ENCODE measurements around the gene ABCA6.
A peak's percentile ranks its signal among the peaks of the same experiment; 100 is the strongest.

Gene ABCA6

GRCh38 chr17:69058165-69058564 is 83.5 kb downstream of the ABCA6 start:
- H3K36me3 ChIP-seq = no peaks in the 10 kb centered on the region
- no peaks in the 10 kb centered on the region for H3K27me3 ChIP-seq (ENCODE audit: insufficient read depth, low read depth, severe bottlenecking)
- peak; percentile 49; the same call in 1 of the 2 replicates for TF ChIP-seq CTCF (IDR thresholded peaks at IDR 0.05; ENCODE audit: low read depth, low read length)
- H3K4me3 ChIP-seq (ENCODE audit: low read depth, low read length) = no peak overlapping the region
- peaks cover 4% of the 10 kb centered on the region for H3K9me3 ChIP-seq (ENCODE audit: severe bottlenecking)
- H3K27ac ChIP-seq = no peak overlapping the region
- no peak for DNase-seq

GRCh38 chr17:69057280-69057679 is 84.4 kb downstream of the ABCA6 start:
- H3K36me3 ChIP-seq = no peaks in the 10 kb centered on the region
- H3K27me3 ChIP-seq (ENCODE audit: insufficient read depth, low read depth, severe bottlenecking) = no peaks in the 10 kb centered on the region
- H3K27ac ChIP-seq = no peak overlapping the region
- H3K4me3 ChIP-seq (ENCODE audit: low read depth, low read length) = no peak overlapping the region
- no peak for DNase-seq
- TF ChIP-seq CTCF (IDR thresholded peaks at IDR 0.05; ENCODE audit: low read depth, low read length) = no peak
- H3K9me3 ChIP-seq (ENCODE audit: severe bottlenecking) = peaks cover 4% of the 10 kb centered on the region

- H3K36me3 ChIP-seq = no peaks in the 10 kb centered on the region
- TF ChIP-seq CTCF (IDR thresholded peaks at IDR 0.05; ENCODE audit: low read depth, low read length) = no peak
- no peaks in the 10 kb centered on the region for H3K27me3 ChIP-seq (ENCODE audit: insufficient read depth, low read depth, severe bottlenecking)
- H3K4me3 ChIP-seq (ENCODE audit: low read depth, low read length) = no peak overlapping the region
- no peak overlapping the region for H3K27ac ChIP-seq
- no peak for DNase-seq
- peaks cover 4% of the 10 kb centered on the region for H3K9me3 ChIP-seq (ENCODE audit: severe bottlenecking)
These were observed 85.4 kb downstream of the ABCA6 start for GRCh38 chr17:69056179-69056823.

GRCh38 chr17:69055334-69055733 is 86.4 kb downstream of the ABCA6 start:
- Histone ChIP-seq H3K4me3 (ENCODE audit: low read depth, low read length) (no peak overlapping the region), H3K36me3 (no peaks in the 10 kb centered on the region), H3K9me3 (ENCODE audit: severe bottlenecking) (peaks cover 4% of the 10 kb centered on the region), H3K27ac (no peak overlapping the region), H3K27me3 (ENCODE audit: insufficient read depth, low read depth, severe bottlenecking) (no peaks in the 10 kb centered on the region)
- TF ChIP-seq CTCF (IDR thresholded peaks at IDR 0.05; ENCODE audit: low read depth, low read length) = no peak
- DNase-seq = no peak

GRCh38 chr17:69050999-69051775 is 90.5 kb downstream of the ABCA6 start:
- no peak overlapping the region for H3K27ac ChIP-seq

More at GRCh38 chr17:69050999-69051775, 90.5 kb downstream of the ABCA6 start:
- Histone ChIP-seq H3K4me3 (ENCODE audit: low read depth, low read length) (no peak overlapping the region), H3K27me3 (ENCODE audit: insufficient read depth, low read depth, severe bottlenecking) (no peaks in the 10 kb centered on the region), H3K9me3 (ENCODE audit: severe bottlenecking) (no peaks in the 10 kb centered on the region), H3K36me3 (no peaks in the 10 kb centered on the region)
- no peak for TF ChIP-seq CTCF (IDR thresholded peaks at IDR 0.05; ENCODE audit: low read depth, low read length)
- no peak for DNase-seq
